HepG2 (cell line): ENCODE measurements around the gene CFAP300. TPM values are rescaled to one million over a fixed set of nuclear protein-coding genes. Genes with fewer than 3 reads are reported as not detected.
A peak's percentile ranks its signal among the peaks of the same experiment; 100 is the strongest.

Experiments used
- ADNP ChIP-seq: sonication (generic); formaldehyde crosslinking; IDR thresholded peaks from 2 replicates; pipeline ENCODE4 v1.4.0; 2020; ENCODE audit warnings: missing genetic modification reagents
- ATM ChIP-seq: fragments of 450-650 bp; IDR thresholded peaks from 2 replicates; pipeline ENCODE4 v1.7.1; 2017; ENCODE audit warnings: mild to moderate bottlenecking, borderline replicate concordance
- CREB1 ChIP-seq, 2 experiments: fragments of 450-650 bp in 1 of 2; IDR thresholded peaks; 2 replicates each; pipeline ENCODE4 v1.6.1; 2016 to 2017; ENCODE audit warnings: control low read depth in 1 of 2, mild to moderate bottlenecking in 1 of 2, missing compliant biosample characterization in 1 of 2, missing genetic modification characterization in 1 of 2
- DMAP1 ChIP-seq: IDR thresholded peaks from 2 replicates; pipeline ENCODE4 v1.6.1; 2016
- DR1 ChIP-seq: sonication (generic); formaldehyde crosslinking; IDR thresholded peaks from 2 replicates; pipeline ENCODE4 v1.8.0; 2021; ENCODE audit warnings: mild to moderate bottlenecking, missing genetic modification reagents, inconsistent platforms
- GLI4 ChIP-seq: sonication (generic); formaldehyde crosslinking; IDR thresholded peaks from 2 replicates; pipeline ENCODE4 v1.5.1; 2020; ENCODE audit warnings: missing genetic modification reagents, mild to moderate bottlenecking, moderate library complexity, borderline replicate concordance
- IRF2 ChIP-seq: IDR thresholded peaks from 2 replicates; pipeline ENCODE4 v1.6.1; 2018; ENCODE audit warnings: missing genetic modification reagents, missing compliant biosample characterization
- IRX3 ChIP-seq: sonication (generic); formaldehyde crosslinking; IDR thresholded peaks from 2 replicates; pipeline ENCODE4 v1.8.1; 2023; ENCODE audit warnings: mild to moderate bottlenecking, low read depth, missing genetic modification reagents, borderline replicate concordance
- NBN ChIP-seq: fragments of 450-650 bp; conservative IDR thresholded peaks from 2 replicates; pipeline ENCODE4 v1.6.1; 2017
- NFE2 ChIP-seq: sonication (generic); formaldehyde crosslinking; IDR thresholded peaks from 2 replicates; pipeline ENCODE4 v1.4.0; 2020; ENCODE audit warnings: missing genetic modification reagents
- PHF5A ChIP-seq: IDR thresholded peaks from one replicate; pipeline ENCODE4 v1.6.1; 2018; ENCODE audit warnings: low read depth, missing genetic modification reagents; ENCODE audit not compliant: unreplicated experiment
- RARA ChIP-seq: IDR thresholded peaks from 2 replicates; pipeline ENCODE4 v1.6.1; 2016; ENCODE audit warnings: missing genetic modification reagents, missing compliant biosample characterization
- SMAD3 ChIP-seq: sonication (generic); formaldehyde crosslinking; IDR thresholded peaks from 2 replicates; pipeline ENCODE4 v1.4.0; 2020; ENCODE audit warnings: missing genetic modification reagents
- TBX2 ChIP-seq: sonication (generic); formaldehyde crosslinking; IDR thresholded peaks from 2 replicates; pipeline ENCODE4 v1.5.0; 2020; ENCODE audit warnings: missing genetic modification reagents, mild to moderate bottlenecking, borderline replicate concordance
- ZNF10 ChIP-seq: sonication (generic); formaldehyde crosslinking; IDR thresholded peaks from 2 replicates; pipeline ENCODE4 v1.4.0; 2020; ENCODE audit warnings: mild to moderate bottlenecking, low read depth, missing genetic modification reagents, borderline replicate concordance
- ZNF138 ChIP-seq: sonication (generic); formaldehyde crosslinking; IDR thresholded peaks from 2 replicates; pipeline ENCODE4 v1.5.0; 2020; ENCODE audit warnings: mild to moderate bottlenecking, low read depth, missing genetic modification reagents
- ZNF260 ChIP-seq: sonication (generic); formaldehyde crosslinking; IDR thresholded peaks from 2 replicates; pipeline ENCODE4 v1.4.0; 2020; ENCODE audit warnings: missing genetic modification reagents, low read depth, mild to moderate bottlenecking, borderline replicate concordance
- ZNF292 ChIP-seq: sonication (generic); formaldehyde crosslinking; IDR thresholded peaks from 2 replicates; pipeline ENCODE4 v1.8.1; 2022; ENCODE audit warnings: mild to moderate bottlenecking, low read depth, missing genetic modification reagents, borderline replicate concordance
- ZNF44 ChIP-seq: sonication (generic); formaldehyde crosslinking; IDR thresholded peaks from 2 replicates; pipeline ENCODE4 v1.5.1; 2020; ENCODE audit warnings: mild to moderate bottlenecking, missing genetic modification reagents
- ZNF569 ChIP-seq: sonication (generic); formaldehyde crosslinking; IDR thresholded peaks from 2 replicates; pipeline ENCODE4 v1.5.0; 2020; ENCODE audit warnings: mild to moderate bottlenecking, missing genetic modification reagents, moderate library complexity, borderline replicate concordance
- ZNF614 ChIP-seq: IDR thresholded peaks from 2 replicates; pipeline ENCODE4 v1.6.1; 2018; ENCODE audit warnings: missing biosample characterization, missing genetic modification reagents, inconsistent platforms, borderline replicate concordance
- ZNF652 ChIP-seq: IDR thresholded peaks from 2 replicates; pipeline ENCODE4 v1.6.1; 2016; ENCODE audit warnings: low read depth, borderline replicate concordance
- ZSCAN20 ChIP-seq: sonication (generic); formaldehyde crosslinking; IDR thresholded peaks from 2 replicates; pipeline ENCODE4 v1.4.0; 2020; ENCODE audit warnings: missing genetic modification reagents, mild to moderate bottlenecking, borderline replicate concordance
- polyA plus RNA-seq, 8 experiments: library from polyadenylated mRNA; depleted of rRNA in 3 of 8; stranded (reverse) in 7 of 8; unstranded in 1 of 8; fragments of >200 nt; fragmentation: Illumina TruSeq in 4 of 8; extraction: Trizol in 4 of 8; gene quantifications; 2 replicates each; pipeline versions ENCODE4 v1.2.1 to v1.2.3, GENCODE V29; 2011 to 2016; ENCODE audit warnings: low read depth in 4 of 8, missing spikeins in 1 of 8, mixed read lengths in 1 of 8; ENCODE audit not compliant: insufficient read depth in 1 of 8
- total RNA-seq, 5 experiments: library from RNA; depleted of rRNA; stranded (reverse); fragments of >200 nt; fragmentation: Illumina TruSeq; extraction: Trizol; gene quantifications; 2 replicates each; pipeline ENCODE4 v1.2.3, GENCODE V29; 2016; ENCODE audit warnings: low read depth in 1 of 5
- TF ChIP-seq, protein P1 (sequence below): sonication (generic); formaldehyde crosslinking; IDR thresholded peaks from 2 replicates; pipeline ENCODE4 v1.4.0; 2020; ENCODE audit warnings: mild to moderate bottlenecking, missing genetic modification reagents

The CFAP300 gene
- total and polyA plus RNA-seq, 2 of the 13 experiments (the other 11 are each of a cell fraction or from before 2014, with no cell fraction given): not detected

DNA sequence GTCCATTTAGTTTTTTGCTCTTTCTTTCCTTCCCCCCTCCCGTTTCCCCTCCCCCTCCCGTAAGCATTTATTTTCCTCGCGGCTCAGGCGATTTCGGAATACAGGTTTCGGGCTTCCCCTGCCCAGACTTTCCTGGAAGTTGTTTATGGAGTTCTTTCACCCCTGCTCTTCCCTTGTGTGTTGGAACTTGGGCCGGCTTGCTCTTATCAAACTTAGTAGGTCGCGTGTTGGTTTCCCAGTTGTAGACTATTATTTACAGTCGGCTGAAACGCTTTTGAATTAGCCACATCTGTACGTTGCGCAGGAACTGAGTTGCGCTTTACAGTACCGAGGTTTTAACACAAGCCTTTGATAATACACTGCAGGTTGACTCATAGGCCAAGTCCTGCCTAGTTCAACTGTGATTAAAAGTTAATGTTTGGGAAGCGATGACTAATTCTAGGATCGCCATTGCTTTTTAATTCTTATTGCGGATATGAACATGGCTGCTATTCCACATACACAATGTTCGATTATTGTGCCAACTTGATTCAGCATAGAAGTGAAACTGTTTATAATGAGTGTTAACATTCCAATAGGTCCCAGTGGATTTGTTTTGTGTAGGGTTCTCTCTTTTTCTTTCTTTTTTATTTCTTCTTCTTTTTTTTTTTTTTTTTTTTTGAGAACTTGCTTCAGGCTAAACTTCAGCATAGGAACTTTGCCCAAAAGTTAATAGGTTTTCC, 64.7 kb downstream of the CFAP300 start (continued):
- TF ChIP-seq ZNF614 (CRISPR knock-in tag): no peak
- no peak for TF ChIP-seq ZNF44
- no peak for TF ChIP-seq IRF2 (CRISPR knock-in tag)
- TF ChIP-seq ADNP: no peak
- no peak for TF ChIP-seq PHF5A (CRISPR knock-in tag)
- no peak for TF ChIP-seq DR1 (CRISPR knock-in tag)
- no peak for TF ChIP-seq ZNF260 (CRISPR knock-in tag)
- TF ChIP-seq ZSCAN20: no peak
- TF ChIP-seq TBX2: 0 out of 2 replicates have a peak, but pooled peaks have one; percentile 15
- TF ChIP-seq ZNF292: no peak
- no peak for TF ChIP-seq GLI4
- TF ChIP-seq, protein P1, sequence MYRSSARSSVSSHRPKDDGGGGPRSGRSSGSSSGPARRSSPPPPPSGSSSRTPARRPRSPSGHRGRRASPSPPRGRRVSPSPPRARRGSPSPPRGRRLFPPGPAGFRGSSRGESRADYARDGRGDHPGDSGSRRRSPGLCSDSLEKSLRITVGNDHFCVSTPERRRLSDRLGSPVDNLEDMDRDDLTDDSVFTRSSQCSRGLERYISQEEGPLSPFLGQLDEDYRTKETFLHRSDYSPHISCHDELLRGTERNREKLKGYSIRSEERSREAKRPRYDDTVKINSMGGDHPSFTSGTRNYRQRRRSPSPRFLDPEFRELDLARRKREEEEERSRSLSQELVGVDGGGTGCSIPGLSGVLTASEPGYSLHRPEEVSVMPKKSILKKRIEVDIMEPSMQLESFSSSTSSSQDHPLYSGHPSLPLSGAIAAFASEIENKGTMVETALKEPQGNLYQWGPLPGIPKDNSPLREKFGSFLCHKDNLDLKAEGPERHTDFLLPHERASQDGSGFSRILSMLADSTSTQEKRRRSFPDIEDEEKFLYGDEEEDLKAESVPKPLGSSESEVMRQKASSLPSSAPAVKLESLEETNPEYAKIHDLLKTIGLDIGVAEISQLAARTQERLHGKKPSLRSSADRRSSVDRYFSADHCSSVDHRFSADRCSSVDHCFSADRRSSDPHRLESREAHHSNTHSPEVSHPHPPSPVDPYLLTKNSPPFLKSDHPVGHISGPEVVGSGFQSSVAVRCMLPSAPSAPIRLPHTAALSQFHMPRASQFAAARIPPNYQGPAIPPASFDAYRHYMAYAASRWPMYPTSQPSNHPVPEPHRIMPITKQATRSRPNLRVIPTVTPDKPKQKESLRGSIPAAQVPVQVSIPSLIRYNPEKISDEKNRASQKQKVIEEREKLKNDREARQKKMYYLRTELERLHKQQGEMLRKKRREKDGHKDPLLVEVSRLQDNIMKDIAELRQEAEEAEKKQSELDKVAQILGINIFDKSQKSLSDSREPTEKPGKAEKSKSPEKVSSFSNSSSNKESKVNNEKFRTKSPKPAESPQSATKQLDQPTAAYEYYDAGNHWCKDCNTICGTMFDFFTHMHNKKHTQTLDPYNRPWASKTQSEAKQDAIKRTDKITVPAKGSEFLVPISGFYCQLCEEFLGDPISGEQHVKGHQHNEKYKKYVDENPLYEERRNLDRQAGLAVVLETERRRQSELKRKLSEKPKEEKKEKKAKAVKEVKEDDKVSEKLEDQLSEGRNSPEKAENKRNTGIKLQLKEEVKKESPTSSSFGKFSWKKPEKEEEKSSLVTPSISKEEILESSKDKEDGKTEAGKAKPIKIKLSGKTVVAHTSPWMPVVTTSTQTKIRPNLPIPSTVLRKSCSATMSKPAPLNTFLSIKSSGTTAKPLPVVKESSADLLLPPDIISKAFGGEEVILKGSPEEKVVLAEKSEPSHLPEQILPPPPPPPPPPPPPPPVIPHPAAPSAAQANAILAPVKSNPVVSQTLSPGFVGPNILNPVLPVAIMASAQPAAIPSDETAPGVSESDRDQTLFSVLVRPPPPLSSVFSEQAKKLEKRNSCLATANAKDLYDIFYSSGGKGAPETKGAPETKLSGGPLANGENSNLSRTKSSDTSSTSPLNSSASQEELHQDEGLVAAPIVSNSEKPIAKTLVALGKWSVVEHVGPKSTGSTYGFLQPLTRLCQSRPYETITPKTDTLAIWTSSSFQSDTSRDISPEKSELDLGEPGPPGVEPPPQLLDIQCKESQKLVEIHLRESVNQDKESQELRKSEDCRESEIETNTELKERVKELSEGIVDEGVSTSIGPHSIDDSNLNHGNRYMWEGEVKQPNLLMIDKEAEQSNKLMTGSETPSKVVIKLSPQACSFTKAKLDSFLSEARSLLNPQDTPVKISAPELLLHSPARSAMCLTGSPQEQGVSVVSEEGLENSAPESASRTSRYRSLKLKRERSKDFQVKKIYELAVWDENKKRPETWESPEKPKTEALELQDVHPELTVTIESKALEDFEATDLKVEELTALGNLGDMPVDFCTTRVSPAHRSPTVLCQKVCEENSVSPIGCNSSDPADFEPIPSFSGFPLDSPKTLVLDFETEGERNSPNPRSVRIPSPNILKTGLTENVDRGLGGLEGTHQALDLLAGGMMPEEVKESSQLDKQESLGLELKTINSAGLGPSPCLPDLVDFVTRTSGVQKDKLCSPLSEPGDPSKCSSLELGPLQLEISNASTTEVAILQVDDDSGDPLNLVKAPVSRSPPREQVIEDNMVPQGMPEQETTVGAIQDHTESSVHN (CRISPR knock-in tag): no peak
- no peak; the same call in 1 of the 2 replicates for TF ChIP-seq DMAP1 (CRISPR knock-in tag)
- TF ChIP-seq ZNF10: no peak
- no peak for TF ChIP-seq NFE2 (CRISPR knock-in tag)
- TF ChIP-seq RARA (CRISPR knock-in tag): no peak; the same call in 1 of the 2 replicates
- 0 out of 2 replicates have a peak, but pooled peaks have one; percentile 17 for TF ChIP-seq SMAD3 (CRISPR knock-in tag)
- TF ChIP-seq IRX3 (CRISPR knock-in tag): no peak
- TF ChIP-seq ZNF138 (CRISPR knock-in tag): no peak
- TF ChIP-seq NBN: no peak
- no peak for TF ChIP-seq ZNF569 (CRISPR knock-in tag)
- no peak for TF ChIP-seq ATM
- TF ChIP-seq ZNF652 (CRISPR knock-in tag): no peak
- TF ChIP-seq CREB1 (IDR thresholded peaks at IDR 0.05): no peak
- peak; percentile 37 for TF ChIP-seq CREB1 (CRISPR knock-in tag; IDR thresholded peaks at IDR 0.05)
